GM21529 (cell line): ENCODE measurements around the gene CARD10.
"Not testable (repeated sequence)": the region's sequence is repeated elsewhere in the genome, so short reads cannot be mapped to it uniquely, and the experiment has no call there.

Source experiments
- ATAC-seq: cut with Tn5 transposase; IDR thresholded peaks from one replicate; pipeline ENCODE4 v1.9.1; 2021; ENCODE audit not compliant: unreplicated experiment

The CARD10 gene

GRCh38 chr22:37529652-37530345 is 10.6 kb upstream of the CARD10 start:
- ATAC-seq: no peak

- not testable (repeated sequence) for ATAC-seq
Observed at GRCh38 chr22:37527952-37528351, 8.7 kb upstream of the CARD10 start.

- ATAC-seq: not testable (repeated sequence)
Observed at GRCh38 chr22:37527081-37527752, 8.0 kb upstream of the CARD10 start.

- ATAC-seq: no peak
Observed at GRCh38 chr22:37526376-37526775, 7.2 kb upstream of the CARD10 start.

- no peak for ATAC-seq
Observed at GRCh38 chr22:37525746-37526350, 6.6 kb upstream of the CARD10 start.

GRCh38 chr22:37525073-37525745 is 6.0 kb upstream of the CARD10 start:
- ATAC-seq: no peak

- no peak for ATAC-seq
Observed at GRCh38 chr22:37522482-37522881, 3.3 kb upstream of the CARD10 start.

GRCh38 chr22:37521236-37521739 is 2.1 kb upstream of the CARD10 start:
- ATAC-seq: no peak

- ATAC-seq: no peak
Observed at GRCh38 chr22:37520776-37521191, 1.6 kb upstream of the CARD10 start.

- no peak for ATAC-seq
Observed at GRCh38 chr22:37518509-37519267, 527 bp downstream of the CARD10 start.

- ATAC-seq: no peak
Observed at GRCh38 chr22:37517826-37518450, 1.3 kb downstream of the CARD10 start.

- ATAC-seq: no peak
Observed at GRCh38 chr22:37516456-37516855, 2.8 kb downstream of the CARD10 start.

GRCh38 chr22:37515901-37516300 is 3.3 kb downstream of the CARD10 start:
- no peak for ATAC-seq

- no peak for ATAC-seq
Observed at GRCh38 chr22:37514526-37515051, 4.6 kb downstream of the CARD10 start.

GRCh38 chr22:37511395-37512104 is 7.7 kb downstream of the CARD10 start:
- no peak for ATAC-seq

- ATAC-seq: no peak
Observed at GRCh38 chr22:37510091-37510490, 9.1 kb downstream of the CARD10 start.

- ATAC-seq: no peak
Observed at GRCh38 chr22:37509059-37509860, 10.0 kb downstream of the CARD10 start.

- ATAC-seq: no peak
Observed at GRCh38 chr22:37508431-37508992, 10.7 kb downstream of the CARD10 start.
